NK-92 (cell line): ENCODE data around the gene DDC.

Source experiments
- DNase-seq: peaks from one replicate; lab custom pipeline; 2025; ENCODE audit not compliant: unreplicated experiment; lab: John Stamatoyannopoulos, UW

Gene DDC

GRCh38 chr7:50564640-50565558 is at the start of gene DDC:
Gene DDC, minus strand, starts transcription at chr7:50565405. Its CDS starts 21,320 bp downstream, at chr7:50544085.
- no peak for DNase-seq

GRCh38 chr7:50613473-50613872 is 48.3 kb upstream of the DDC start:
- DNase-seq, result no peak

GRCh38 chr7:50612704-50613103 is 47.5 kb upstream of the DDC start:
- no peak for DNase-seq

- DNase-seq, result no peak
Measured at GRCh38 chr7:50610521-50611277, 45.5 kb upstream of the DDC start.

GRCh38 chr7:50608196-50608906 is 43.1 kb upstream of the DDC start:
- no peak for DNase-seq

GRCh38 chr7:50607524-50608125 is 42.4 kb upstream of the DDC start:
- no peak for DNase-seq

GRCh38 chr7:50605059-50605458 is 39.9 kb upstream of the DDC start:
- DNase-seq, result no peak

- DNase-seq, result no peak
Measured at GRCh38 chr7:50603287-50603686, 38.1 kb upstream of the DDC start.

- no peak for DNase-seq
Measured at GRCh38 chr7:50599385-50599784, 34.2 kb upstream of the DDC start.

GRCh38 chr7:50598460-50599343 is 33.5 kb upstream of the DDC start:
- no peak for DNase-seq

- no peak for DNase-seq
Measured at GRCh38 chr7:50596484-50596883, 31.3 kb upstream of the DDC start.

- no peak for DNase-seq
Measured at GRCh38 chr7:50595491-50596102, 30.4 kb upstream of the DDC start.

- no peak for DNase-seq
Measured at GRCh38 chr7:50594734-50595485, 29.7 kb upstream of the DDC start.

- DNase-seq, result no peak
Measured at GRCh38 chr7:50594136-50594535, 28.9 kb upstream of the DDC start.

GRCh38 chr7:50592940-50593339 is 27.7 kb upstream of the DDC start:
- DNase-seq, result no peak

- no peak for DNase-seq
Measured at GRCh38 chr7:50591480-50592438, 26.6 kb upstream of the DDC start.

- DNase-seq, result no peak
Measured at GRCh38 chr7:50591098-50591479, 25.9 kb upstream of the DDC start.

- no peak for DNase-seq
Measured at GRCh38 chr7:50590535-50590934, 25.3 kb upstream of the DDC start.
